Parathyroid adenoma (tissue), 2 donors: Measurements from ENCODE around the gene RANBP3.

Source experiments
- H2AFZ ChIP-seq: fragments of 300-600 bp; sonication (generic); one replicate; pipeline ENCODE4 v1.7.0; 2017; ENCODE audit warnings: antibody characterized with exemption, mild to moderate bottlenecking
- H3K27ac ChIP-seq: fragments of 300-600 bp; sonication (generic); one replicate; pipeline ENCODE4 v1.7.0; 2017
- H3K27me3 ChIP-seq: fragments of 300-600 bp; sonication (generic); one replicate; pipeline ENCODE4 v1.7.0; 2017; ENCODE audit warnings: low read length; ENCODE audit not compliant: control insufficient read depth, insufficient read depth
- H3K36me3 ChIP-seq: fragments of 300-600 bp; sonication (generic); one replicate; pipeline ENCODE4 v1.7.0; 2017; ENCODE audit warnings: low read length; ENCODE audit not compliant: control insufficient read depth, insufficient read depth
- H3K4me1 ChIP-seq: fragments of 300-600 bp; sonication (generic); one replicate; pipeline ENCODE4 v1.7.0; 2017; ENCODE audit warnings: control low read depth
- H3K4me2 ChIP-seq: fragments of 300-600 bp; sonication (generic); one replicate; pipeline ENCODE4 v1.7.0; 2017; ENCODE audit warnings: low read length
- H3K4me3 ChIP-seq: fragments of 300-600 bp; sonication (generic); one replicate; pipeline ENCODE4 v1.7.0; 2017; ENCODE audit warnings: low read depth, low read length
- H3K79me2 ChIP-seq: fragments of 300-600 bp; sonication (generic); one replicate; pipeline ENCODE4 v1.7.0; 2017; ENCODE audit warnings: control low read depth
- H3K9ac ChIP-seq: fragments of 300-600 bp; sonication (generic); one replicate; pipeline ENCODE4 v1.7.0; 2017; ENCODE audit warnings: mild to moderate bottlenecking
- H3K9me3 ChIP-seq: fragments of 300-600 bp; sonication (generic); one replicate; pipeline ENCODE4 v1.7.0; 2017; ENCODE audit warnings: low read length; ENCODE audit not compliant: control insufficient read depth
- CTCF ChIP-seq: fragments of 300-600 bp; sonication (generic); IDR thresholded peaks from one replicate; pipeline ENCODE4 v1.7.0; 2017; ENCODE audit warnings: antibody characterized with exemption, mild to moderate bottlenecking
- donor health status: primary hyperparathyroidism.

Gene RANBP3

GRCh38 chr19:5921516-5922160, 56.3 kb downstream of the RANBP3 start:
- Histone ChIP-seq H3K9me3 (no peaks in the 10 kb centered on the region), H3K79me2 (no peaks in the 10 kb centered on the region), H3K36me3 (no peaks in the 10 kb centered on the region), H2AFZ (no peak overlapping the region), H3K4me3 (no peak overlapping the region), H3K27me3 (no peaks in the 10 kb centered on the region), H3K27ac (no peak overlapping the region), H3K4me1 (no peaks in the 10 kb centered on the region), H3K4me2 (no peak overlapping the region), H3K9ac (no peak overlapping the region)
- TF ChIP-seq CTCF, result no peak

GRCh38 chr19:5918463-5919079, 59.4 kb downstream of the RANBP3 start:
- TF ChIP-seq CTCF, result no peak
- Histone ChIP-seq H3K9me3 (no peaks in the 10 kb centered on the region), H3K9ac (no peak overlapping the region), H3K79me2 (no peaks in the 10 kb centered on the region), H3K36me3 (no peaks in the 10 kb centered on the region), H3K4me1 (peaks cover 3% of the 10 kb centered on the region), H3K27me3 (no peaks in the 10 kb centered on the region), H3K4me2 (no peak overlapping the region), H3K4me3 (no peak overlapping the region), H3K27ac (no peak overlapping the region), H2AFZ (no peak overlapping the region)

- no peak for TF ChIP-seq CTCF
- Histone ChIP-seq H3K9me3 (no peaks in the 10 kb centered on the region), H3K36me3 (no peaks in the 10 kb centered on the region), H3K4me3 (no peak overlapping the region), H3K9ac (no peak overlapping the region), H3K27ac (no peak overlapping the region), H2AFZ (no peak overlapping the region), H3K27me3 (no peaks in the 10 kb centered on the region), H3K4me2 (no peak overlapping the region), H3K79me2 (no peaks in the 10 kb centered on the region), H3K4me1 (peaks cover 3% of the 10 kb centered on the region)
Measured at GRCh38 chr19:5917431-5918107, 60.4 kb downstream of the RANBP3 start.

- Histone ChIP-seq H3K4me1 (peaks cover 3% of the 10 kb centered on the region), H3K27me3 (no peaks in the 10 kb centered on the region), H2AFZ (no peak overlapping the region), H3K9me3 (no peaks in the 10 kb centered on the region), H3K27ac (no peak overlapping the region), H3K4me2 (no peak overlapping the region), H3K36me3 (no peaks in the 10 kb centered on the region), H3K79me2 (no peaks in the 10 kb centered on the region), H3K9ac (no peak overlapping the region), H3K4me3 (no peak overlapping the region)
- no peak for TF ChIP-seq CTCF
Measured at GRCh38 chr19:5916181-5916708, 61.7 kb downstream of the RANBP3 start.
